Fibroblast of lung (primary cell): ENCODE measurements around the gene CISD3. TPM values are rescaled to one million over a fixed set of nuclear protein-coding genes. Genes with fewer than 3 reads are reported as not detected.

Source experiments
- DNase-seq, 2 donors: peaks; one replicate each; pipeline versions ENCODE4 v3.0.0 to v3.0.0-alpha.2; 2010; ENCODE audit warnings: low read depth in 2 of 2
- H2AFZ ChIP-seq: 2 replicates; pipeline ENCODE4 v1.5.1; 2012; ENCODE audit warnings: low read length, control low read depth, inconsistent platforms
- H3K27ac ChIP-seq: 2 replicates; pipeline ENCODE4 v1.5.1; 2011; ENCODE audit warnings: low read length, control low read depth; ENCODE audit not compliant: insufficient read depth
- H3K27me3 ChIP-seq: 2 replicates; pipeline ENCODE4 v1.5.1; 2011; ENCODE audit warnings: mild to moderate bottlenecking, low read length; ENCODE audit not compliant: control insufficient read depth, insufficient read depth
- H3K36me3 ChIP-seq: 2 replicates; pipeline ENCODE4 v1.5.1; 2011; ENCODE audit warnings: low read length; ENCODE audit not compliant: control insufficient read depth, insufficient read depth
- H3K4me1 ChIP-seq: 2 replicates; pipeline ENCODE4 v1.5.1; 2011; ENCODE audit warnings: low read length; ENCODE audit not compliant: control insufficient read depth, insufficient read depth; ENCODE audit errors: extremely low read depth
- H3K4me2 ChIP-seq: 2 replicates; pipeline ENCODE4 v1.5.1; 2011; ENCODE audit warnings: low read length, control low read depth; ENCODE audit not compliant: insufficient read depth; ENCODE audit errors: extremely low read depth
- H3K4me3 ChIP-seq, 4 experiments: fragments of 200-600 bp in 1 of 4; sonication (generic) in 1 of 4; replicated peaks in 1 of 4; 2 replicates each; pipeline ENCODE4 v1.5.1; 2011 to 2016; ENCODE audit warnings: low read length in 4 of 4, low read depth in 3 of 4, mild to moderate bottlenecking in 3 of 4, control low read depth in 2 of 4, inconsistent platforms in 1 of 4, mixed read lengths in 1 of 4; ENCODE audit not compliant: insufficient read depth in 1 of 4; ENCODE audit errors: control extremely low read depth in 1 of 4
- H3K79me2 ChIP-seq: 2 replicates; pipeline ENCODE4 v1.5.1; 2012; ENCODE audit warnings: mild to moderate bottlenecking, low read length, inconsistent platforms; ENCODE audit not compliant: control insufficient read depth, insufficient read depth
- H3K9ac ChIP-seq: 2 replicates; pipeline ENCODE4 v1.5.1; 2011; ENCODE audit warnings: mild to moderate bottlenecking, low read length, control low read depth; ENCODE audit not compliant: insufficient read depth
- H3K9me3 ChIP-seq: 2 replicates; pipeline ENCODE4 v1.5.1; 2012; ENCODE audit warnings: low read depth, low read length; ENCODE audit not compliant: control insufficient read depth, insufficient read depth
- H4K20me1 ChIP-seq: 2 replicates; pipeline ENCODE4 v1.5.1; 2011; ENCODE audit warnings: low read length; ENCODE audit not compliant: control insufficient read depth, insufficient read depth; ENCODE audit errors: extremely low read depth
- CTCF ChIP-seq, 2 donors: IDR thresholded peaks in 1 of 2; conservative IDR thresholded peaks in 1 of 2; 1 replicate in 1 of 2; 2 replicates in 1 of 2; pipeline ENCODE4 v1.5.1; 2011 to 2012; ENCODE audit warnings: low read length in 2 of 2, control low read depth in 1 of 2, inconsistent platforms in 1 of 2, low read depth in 1 of 2, mild to moderate bottlenecking in 1 of 2
- EZH2 ChIP-seq: IDR thresholded peaks from 2 replicates; pipeline ENCODE4 v1.5.1; 2012; ENCODE audit warnings: low read length, control low read depth, mild to moderate bottlenecking; ENCODE audit errors: missing control alignments
- polyA plus RNA-seq, 2 donors: library from polyadenylated mRNA; depleted of rRNA in 1 of 2; stranded (reverse) in 1 of 2; unstranded in 1 of 2; fragments of >200 nt; gene quantifications; 2 replicates each; pipeline ENCODE4 v1.2.1, GENCODE V29; 2011 to 2012; ENCODE audit warnings: missing spikeins in 1 of 2
- total RNA-seq: library from RNA; depleted of rRNA; stranded (reverse); fragments of >200 nt; gene quantifications from 2 replicates; pipeline ENCODE4 v1.2.1, GENCODE V29; 2014

Gene CISD3
- total and polyA plus RNA-seq, 2 donors (not counting 1 experiment from before 2014, with no cell fraction given), result 4.0 to 5.7 TPM

GRCh38 chr17:38738007-38738662 is 8.0 kb downstream of the CISD3 start:
- Histone ChIP-seq H3K36me3 (peaks cover 32% of the 10 kb centered on the region), H3K9me3 (no peaks in the 10 kb centered on the region), H3K79me2 (peaks cover 30% of the 10 kb centered on the region), H2AFZ (no peak overlapping the region), H3K9ac (no peak overlapping the region), H3K27me3 (no peaks in the 10 kb centered on the region), H3K4me3 (no peak overlapping the region), H3K4me1 (peaks cover 13% of the 10 kb centered on the region), H3K4me2 (no peak overlapping the region), H4K20me1 (no peaks in the 10 kb centered on the region), H3K27ac (no peak overlapping the region)
- no peak for DNase-seq
- TF ChIP-seq CTCF (conservative IDR thresholded peaks at IDR 0.05 in 1 of 2, IDR thresholded peaks at IDR 0.05 in 1 of 2; ENCODE audit: low read depth in 1 of 2, low read length in 2 of 2) (no peak), EZH2 (no peak)

- no peaks in the 10 kb centered on the region for H4K20me1 ChIP-seq
- DNase-seq, result no peak
- no peak overlapping the region for H3K27ac ChIP-seq
- TF ChIP-seq EZH2, result no peak
- no peak for TF ChIP-seq CTCF (conservative IDR thresholded peaks at IDR 0.05 in 1 of 2, IDR thresholded peaks at IDR 0.05 in 1 of 2; ENCODE audit: low read depth in 1 of 2, low read length in 2 of 2)
- H3K36me3 ChIP-seq, result peaks cover 27% of the 10 kb centered on the region
- no peak overlapping the region for H3K4me2 ChIP-seq
- H3K9ac ChIP-seq, result no peak overlapping the region
- peaks cover 35% of the 10 kb centered on the region for H3K79me2 ChIP-seq
- H3K9me3 ChIP-seq, result no peaks in the 10 kb centered on the region
- no peak overlapping the region for H3K4me3 ChIP-seq
- H3K4me1 ChIP-seq, result peaks cover 13% of the 10 kb centered on the region
- H2AFZ ChIP-seq, result no peak overlapping the region
- H3K27me3 ChIP-seq, result no peaks in the 10 kb centered on the region
Measured at GRCh38 chr17:38738686-38739085, 8.5 kb downstream of the CISD3 start.

- Histone ChIP-seq H3K4me3 (no peak overlapping the region), H3K4me2 (no peak overlapping the region), H3K27me3 (no peaks in the 10 kb centered on the region), H3K9ac (no peak overlapping the region), H3K4me1 (peaks cover 14% of the 10 kb centered on the region), H4K20me1 (no peaks in the 10 kb centered on the region), H3K79me2 (peaks cover 41% of the 10 kb centered on the region), H3K9me3 (no peaks in the 10 kb centered on the region), H3K27ac (no peak overlapping the region), H3K36me3 (peaks cover 25% of the 10 kb centered on the region), H2AFZ (no peak overlapping the region)
- TF ChIP-seq CTCF (conservative IDR thresholded peaks at IDR 0.05 in 1 of 2, IDR thresholded peaks at IDR 0.05 in 1 of 2; ENCODE audit: low read depth in 1 of 2, low read length in 2 of 2) (no peak), EZH2 (no peak)
- no peak for DNase-seq
Measured at GRCh38 chr17:38739305-38739704, 9.2 kb downstream of the CISD3 start.
